ENCODE measurements around the gene MAP3K15. TPM values are rescaled to one million over a fixed set of nuclear protein-coding genes. Genes with fewer than 3 reads are reported as not detected.

MAP3K15 gene
- total RNA-seq, 1 experiment from 2014 or later = 1.3 TPM

GRCh38 chrX:19347916-19348315 is 167.4 kb downstream of the MAP3K15 start:
- no peaks in the 10 kb centered on the region for H3K9me2 ChIP-seq (ENCODE audit: insufficient read depth)
- peaks cover 45% of the 10 kb centered on the region for H3K79me2 ChIP-seq (ENCODE audit: insufficient read depth, low read length)
- H3K36me3 ChIP-seq (ENCODE audit: control insufficient read depth in 1 of 2, insufficient read depth in 2 of 2, low read length in 2 of 2) = peaks cover 4 to 11% of the 10 kb centered on the region in 2 experiments; a peak in 2 of 4 replicates
- ChIA-PET POLR2A (no interaction called here), RAD21 (ENCODE audit: low non-redundant PET in 1 of 2, low total read pairs in 2 of 2, uncharacterized antibody in 2 of 2, unreplicated experiment in 2 of 2) (no interaction called here), CTCF (no interaction called here)
- TF ChIP-seq TCF7L2 (IDR thresholded peaks at IDR 0.05; ENCODE audit: borderline replicate concordance, extremely low read depth, insufficient read depth, insufficient read length) (no peak), CBX3 (IDR thresholded peaks at IDR 0.05; ENCODE audit: low read depth) (no peak), EZH2phosphoT487 (IDR thresholded peaks at IDR 0.05; ENCODE audit: borderline replicate concordance) (no peak), FOSL1 (IDR thresholded peaks at IDR 0.05; ENCODE audit: low read depth) (no peak), POLR2AphosphoS5 (IDR thresholded peaks at IDR 0.05; ENCODE audit: low read depth, low read length) (no peak), ZFX (IDR thresholded peaks at IDR 0.05) (no peak), ZNF274 (IDR thresholded peaks at IDR 0.05; ENCODE audit: low read depth, low read length) (no peak), SP1 (IDR thresholded peaks at IDR 0.05; ENCODE audit: low read depth) (no peak), CTCF (IDR thresholded peaks at IDR 0.05 in 2 of 3, conservative IDR thresholded peaks at IDR 0.05 in 1 of 3; ENCODE audit: borderline replicate concordance in 1 of 3, insufficient read depth in 1 of 3, low read depth in 2 of 3, low read length in 2 of 3) (no peak), SIN3A (IDR thresholded peaks at IDR 0.05; ENCODE audit: low read depth) (no peak), REST (IDR thresholded peaks at IDR 0.05; ENCODE audit: low read depth) (no peak), ATF3 (IDR thresholded peaks at IDR 0.05) (no peak), YY1 (IDR thresholded peaks at IDR 0.05; ENCODE audit: extremely low read depth, insufficient replicate concordance, low read depth, low read length) (no peak), POLR2A (IDR thresholded peaks at IDR 0.05; ENCODE audit: borderline replicate concordance, extremely low read depth, insufficient read depth, insufficient read length) (no peak), EZH2 (IDR thresholded peaks at IDR 0.05) (no peak), ZBTB33 (IDR thresholded peaks at IDR 0.05; ENCODE audit: extremely low read depth, insufficient replicate concordance, low read length) (no peak), JUND (IDR thresholded peaks at IDR 0.05) (no peak), EGR1 (IDR thresholded peaks at IDR 0.05; ENCODE audit: low read depth) (no peak), SRF (IDR thresholded peaks at IDR 0.05; ENCODE audit: low read depth) (no peak), CEBPB (IDR thresholded peaks at IDR 0.05; ENCODE audit: low read depth) (no peak)
- H3K9ac ChIP-seq (ENCODE audit: low read length) = no peak overlapping the region
- ATAC-seq = no peak
- no peak overlapping the region for H3K27ac ChIP-seq (ENCODE audit: low read depth, low read length)
- DNase-seq (ENCODE audit: low read depth, low spot score) = no peak
- H2AFZ ChIP-seq (ENCODE audit: low read depth, low read length, poor library complexity, severe bottlenecking) = no peak overlapping the region
- no peaks in the 10 kb centered on the region for H3K9me3 ChIP-seq (ENCODE audit: control insufficient read depth in 1 of 2, insufficient read depth in 1 of 2, low read depth in 1 of 2, low read length in 2 of 2)
- H4K20me1 ChIP-seq (ENCODE audit: insufficient read depth) = no peaks in the 10 kb centered on the region
- no peak overlapping the region for H3K4me3 ChIP-seq (replicated peaks in 1 of 2; ENCODE audit: low read depth in 1 of 2, low read length in 2 of 2)
- H3K4me1 ChIP-seq (ENCODE audit: control insufficient read depth in 1 of 2, insufficient read depth in 2 of 2, low read length in 2 of 2) = peaks cover 3 to 12% of the 10 kb centered on the region in 2 experiments; a peak in 3 of 4 replicates
- no TSS peak for BruUV-seq (replicated peaks)
- no peak overlapping the region for H3K4me2 ChIP-seq (ENCODE audit: low read length)
- intact Hi-C loops (cut with micrococcal nuclease) = no loop called here
- no peaks in the 10 kb centered on the region for H3K27me3 ChIP-seq (ENCODE audit: insufficient read depth, low read length)

Measured in HCT116 (cell line).